HCT116 (cell line): ENCODE measurements around the gene MTUS2.

Experiments
- ATF3 ChIP-seq: IDR thresholded peaks from 2 replicates; pipeline ENCODE4 v1.6.1; 2012
- CEBPB ChIP-seq: IDR thresholded peaks from 2 replicates; pipeline ENCODE4 v1.6.1; 2012; ENCODE audit warnings: low read depth
- CTCF ChIP-seq, 3 experiments: fragments of 200-600 bp in 1 of 3; sonication (generic) in 1 of 3; IDR thresholded peaks in 2 of 3; conservative IDR thresholded peaks in 1 of 3; 2 replicates each; pipeline ENCODE4 v1.5.1; 2012 to 2017; ENCODE audit warnings: low read depth in 2 of 3, low read length in 2 of 3, antibody characterized with exemption in 1 of 3, borderline replicate concordance in 1 of 3, control low read depth in 1 of 3, mild to moderate bottlenecking in 1 of 3, mixed read lengths in 1 of 3, mixed run types in 1 of 3, moderate library complexity in 1 of 3; ENCODE audit not compliant: insufficient read depth in 1 of 3
- EZH2 ChIP-seq: fragments of 200-600 bp; sonication (generic); IDR thresholded peaks from 2 replicates; pipeline ENCODE4 v1.6.1; 2017; ENCODE audit warnings: antibody characterized with exemption, mixed run types
- JUND ChIP-seq: IDR thresholded peaks from 2 replicates; pipeline ENCODE4 v1.6.1; 2012
- MAX ChIP-seq: IDR thresholded peaks from 2 replicates; pipeline ENCODE4 v1.6.1; 2012
- POLR2A ChIP-seq: IDR thresholded peaks from 2 replicates; pipeline ENCODE4 v1.7.0; 2011; ENCODE audit warnings: borderline replicate concordance; ENCODE audit not compliant: insufficient read depth, insufficient read length; ENCODE audit errors: extremely low read depth
- POLR2AphosphoS5 ChIP-seq: IDR thresholded peaks from 2 replicates; pipeline ENCODE4 v1.6.1; 2011; ENCODE audit warnings: mild to moderate bottlenecking, low read depth, low read length, moderate library complexity
- RAD21 ChIP-seq: IDR thresholded peaks from 2 replicates; pipeline ENCODE4 v1.6.1; 2012; ENCODE audit warnings: low read depth, mild to moderate bottlenecking
- REST ChIP-seq: IDR thresholded peaks from 2 replicates; pipeline ENCODE4 v1.6.1; 2012; ENCODE audit warnings: low read depth
- SIN3A ChIP-seq: IDR thresholded peaks from 2 replicates; pipeline ENCODE4 v1.6.1; 2012; ENCODE audit warnings: low read depth
- TCF7L2 ChIP-seq: IDR thresholded peaks from 2 replicates; pipeline ENCODE4 v1.7.0; 2011; ENCODE audit warnings: borderline replicate concordance, inconsistent platforms; ENCODE audit not compliant: insufficient read depth, insufficient read length; ENCODE audit errors: extremely low read depth
- YY1 ChIP-seq: IDR thresholded peaks from 2 replicates; pipeline ENCODE4 v1.6.1; 2011; ENCODE audit warnings: low read length, low read depth, moderate library complexity, mild to moderate bottlenecking; ENCODE audit not compliant: insufficient replicate concordance; ENCODE audit errors: extremely low read depth
- ZBTB33 ChIP-seq: IDR thresholded peaks from 2 replicates; pipeline ENCODE4 v1.6.1; 2011; ENCODE audit warnings: mild to moderate bottlenecking, low read length, moderate library complexity; ENCODE audit not compliant: insufficient replicate concordance; ENCODE audit errors: extremely low read depth

- TF ChIP-seq RAD21 (no peak), ATF3 (no peak), CTCF (IDR thresholded peaks at IDR 0.05 in 2 of 3, conservative IDR thresholded peaks at IDR 0.05 in 1 of 3; ENCODE audit: borderline replicate concordance in 1 of 3, insufficient read depth in 1 of 3, low read depth in 2 of 3, low read length in 2 of 3) (no peak), ZBTB33 (no peak), POLR2AphosphoS5 (no peak), SIN3A (no peak), JUND (no peak), MAX (no peak), EZH2 (no peak), POLR2A (no peak), REST (no peak), YY1 (no peak), CEBPB (no peak), TCF7L2 (no peak)
Observed at GRCh38 chr13:28820099-28821051, at the start of gene MTUS2.
